Kidney epithelial cell (primary cell): ENCODE results near the gene RAP2A. TPM values are rescaled to one million over a fixed set of nuclear protein-coding genes. Genes with fewer than 3 reads are reported as not detected.

Experiments
- DNase-seq: peaks from one replicate; pipeline ENCODE4 v3.0.0-alpha.2; 2010; ENCODE audit warnings: low read depth
- H3K27me3 ChIP-seq: 2 replicates; pipeline ENCODE4 v1.6.0; 2011; ENCODE audit warnings: low read length; ENCODE audit not compliant: control insufficient read depth, insufficient read depth
- H3K36me3 ChIP-seq: 2 replicates; pipeline ENCODE4 v1.5.1; 2011; ENCODE audit warnings: low read length; ENCODE audit not compliant: control insufficient read depth, insufficient read depth
- H3K4me3 ChIP-seq: 2 replicates; pipeline ENCODE4 v1.5.1; 2011; ENCODE audit warnings: low read depth, mild to moderate bottlenecking, control low read depth, low read length
- CTCF ChIP-seq: IDR thresholded peaks from 2 replicates; pipeline ENCODE4 v1.5.1; 2011; ENCODE audit warnings: mild to moderate bottlenecking, moderate library complexity, low read length, control low read depth, inconsistent platforms; ENCODE audit not compliant: insufficient read depth, poor library complexity, severe bottlenecking
- total RNA-seq: library from RNA; depleted of rRNA; stranded (reverse); fragments of >200 nt; gene quantifications from 2 replicates; pipeline ENCODE4 v1.2.3, GENCODE V29; 2015

The RAP2A gene
- total RNA-seq, 1 donor from 2014 or later, result 18.9 TPM

- no peaks in the 10 kb centered on the region for H3K27me3 ChIP-seq
- no peak overlapping the region for H3K4me3 ChIP-seq
- H3K36me3 ChIP-seq, result peaks cover 2% of the 10 kb centered on the region
- no peak for TF ChIP-seq CTCF
- DNase-seq, result no peak
Observed at GRCh38 chr13:97387485-97387839, 46.5 kb upstream of the RAP2A start.

GRCh38 chr13:97387890-97388289 lies 46.1 kb upstream of the RAP2A start:
- no peak for DNase-seq

GRCh38 chr13:97388373-97388772 lies 45.6 kb upstream of the RAP2A start:
- TF ChIP-seq CTCF, result no peak
- no peak for DNase-seq
- Histone ChIP-seq H3K27me3 (no peaks in the 10 kb centered on the region), H3K36me3 (peaks cover 2% of the 10 kb centered on the region), H3K4me3 (no peak overlapping the region)

More at GRCh38 chr13:97387890-97388289, 46.1 kb upstream of the RAP2A start:
- no peak overlapping the region for H3K4me3 ChIP-seq
- TF ChIP-seq CTCF, result no peak
- peaks cover 2% of the 10 kb centered on the region for H3K36me3 ChIP-seq
- H3K27me3 ChIP-seq, result no peaks in the 10 kb centered on the region

DNA sequence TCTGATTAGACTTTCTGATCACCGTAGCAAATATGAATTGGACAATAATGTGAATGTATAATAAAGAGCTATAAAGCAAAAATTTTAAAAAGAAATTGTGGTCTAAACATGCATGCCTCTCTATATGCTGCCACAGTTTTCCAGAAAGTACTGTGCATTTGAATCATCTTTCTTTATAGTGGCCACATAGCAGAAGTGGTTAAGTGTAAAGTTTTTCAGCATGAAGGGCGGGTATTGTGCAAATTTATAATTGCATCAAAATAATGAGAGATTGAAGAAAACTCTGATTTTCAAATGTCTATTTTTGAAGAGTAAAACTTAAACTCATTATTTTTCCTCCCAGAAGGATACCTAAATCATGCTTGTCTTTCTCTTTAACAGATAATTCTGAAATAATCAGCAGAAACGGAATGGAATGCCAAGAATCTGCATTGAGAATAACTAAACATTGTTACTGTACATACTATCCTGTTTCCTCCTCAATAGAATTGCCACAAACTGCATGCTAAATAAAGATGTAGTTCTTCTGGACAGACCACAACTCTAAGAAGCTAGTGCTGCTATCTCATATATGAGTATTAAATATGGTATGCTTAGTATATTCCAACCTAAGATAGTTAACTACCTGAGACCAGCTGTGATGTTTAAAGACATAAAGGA lies 42.9 kb upstream of the RAP2A start:
- Histone ChIP-seq H3K4me3 (no peak overlapping the region), H3K36me3 (peaks cover 2% of the 10 kb centered on the region), H3K27me3 (no peaks in the 10 kb centered on the region)
- DNase-seq, result no peak
- no peak for TF ChIP-seq CTCF

- H3K27me3 ChIP-seq, result no peaks in the 10 kb centered on the region
- peaks cover 2% of the 10 kb centered on the region for H3K36me3 ChIP-seq
- H3K4me3 ChIP-seq, result no peak overlapping the region
- DNase-seq, result no peak
- TF ChIP-seq CTCF, result no peak
Observed at GRCh38 chr13:97392020-97392419, 41.9 kb upstream of the RAP2A start.

DNA sequence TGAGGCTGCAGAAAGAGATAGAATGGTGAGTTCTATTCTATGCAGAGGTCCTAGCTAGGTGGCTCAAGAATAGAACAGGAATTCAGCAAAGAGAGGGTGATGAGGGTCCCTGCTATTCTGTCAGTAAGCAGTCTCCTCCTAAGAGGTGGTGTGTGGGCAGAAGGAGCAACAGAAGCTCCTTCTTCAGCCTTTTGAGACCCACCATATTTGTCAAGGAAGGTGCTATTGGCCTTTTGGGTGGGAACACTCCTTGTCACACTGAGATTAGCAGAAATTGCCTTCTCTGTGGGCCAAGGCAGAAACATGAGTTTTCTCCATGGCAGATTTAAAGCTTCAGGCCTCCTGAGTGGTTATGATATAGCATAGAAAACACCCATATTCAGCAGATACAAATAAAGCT lies 39.4 kb upstream of the RAP2A start:
- Histone ChIP-seq H3K36me3 (no peaks in the 10 kb centered on the region), H3K4me3 (no peak overlapping the region), H3K27me3 (no peaks in the 10 kb centered on the region)
- no peak for TF ChIP-seq CTCF
- no peak for DNase-seq
